Right lobe of liver (tissue), 6 donors: ENCODE results near the gene ZRANB1. TPM values are rescaled to one million over a fixed set of nuclear protein-coding genes. Genes with fewer than 3 reads are reported as not detected.
A peak's percentile ranks its signal among the peaks of the same experiment; 100 is the strongest.

Source experiments
- ATAC-seq, 4 donors: fragments of 200-7000 bp; cut with Tn5 transposase; one replicate each; pipeline ENCODE4 v1.9.1; 2020; ENCODE audit warnings: mild to moderate bottlenecking in 4 of 4, moderate library complexity in 4 of 4
- DNase-seq, 3 donors: peaks; one replicate each; pipeline ENCODE4 v3.0.0-alpha.2; 2020
- H3K27ac ChIP-seq, 3 donors: fragments of 200-600 bp; one replicate each; pipeline ENCODE4 v1.8.0; 2022
- H3K27me3 ChIP-seq, 2 donors: fragments of 200-600 bp; one replicate each; pipeline ENCODE4 v1.8.0; 2022
- H3K36me3 ChIP-seq, 4 donors: fragments of 200-600 bp; sonication (generic) in 1 of 4; one replicate each; pipeline versions ENCODE4 v1.5.1 to v1.8.0; 2017 to 2022; ENCODE audit warnings: control low read depth in 1 of 4
- H3K4me1 ChIP-seq, 4 donors: fragments of 200-600 bp; sonication (generic) in 1 of 4; one replicate each; pipeline versions ENCODE4 v1.5.1 to v1.8.0; 2017 to 2022; ENCODE audit warnings: control low read depth in 1 of 4
- H3K4me3 ChIP-seq, 3 donors: fragments of 200-600 bp; one replicate each; pipeline ENCODE4 v1.8.0; 2022
- H3K9me3 ChIP-seq, 4 donors: fragments of 200-600 bp; sonication (generic) in 1 of 4; one replicate each; pipeline versions ENCODE4 v1.5.1 to v1.8.0; 2017 to 2022; ENCODE audit warnings: control low read depth in 1 of 4
- CTCF ChIP-seq, 4 donors: fragments of 200-600 bp in 3 of 4; fragments of 450-650 bp in 1 of 4; IDR thresholded peaks; one replicate each; pipeline versions ENCODE4 v1.5.1 to v1.8.0; 2016 to 2022; ENCODE audit warnings: antibody characterized with exemption in 4 of 4, mild to moderate bottlenecking in 2 of 4
- POLR2A ChIP-seq: fragments of 450-650 bp; IDR thresholded peaks from one replicate; pipeline ENCODE4 v1.6.1; 2017; ENCODE audit warnings: antibody characterized with exemption, mild to moderate bottlenecking
- WGBS: methylation state at CpG from one replicate; pipeline ENCODE4 v1.1.6; 2018; ENCODE audit warnings: low coverage, low lambda C conversion rate; ENCODE audit not compliant: insufficient coverage; ENCODE audit errors: missing lambda C conversion rate; 5-methylcytosine and 5-hydroxymethylcytosine counted together
- intact Hi-C, 2 donors: fragments of 100-400 bp; cut with DNase I; formaldehyde crosslinking; loops; one replicate each; pipeline versions ENCODE4 v1.11.2 to v1.14.1; 2022
- total RNA-seq, 6 experiments: library from RNA; depleted of rRNA in 2 of 6; stranded (reverse); fragments of >200 nt in 2 of 6; fragmentation: NEBNext Ultra II Directional in 3 of 6; extraction: Animal tissue kit (Norgen Biotek cat#: 25700) in 3 of 6; gene quantifications; one replicate each; pipeline versions ENCODE4 v1.1.0 to v1.2.4, GENCODE V29; 2016 to 2023
- donor health status: DM: no; HTN: yes; CAD: no.
- donor health status: DM: no; HTN: no; CAD: no.
- donor health status: DM: no; HTN: no; CAD: no.
- donor health status: DM: no; HTN: yes; CAD: no.
- donor health status: DM: no; HTN: yes; CAD: no.

ZRANB1 gene
- total RNA-seq, 6 experiments from 2014 or later, result 8.6 to 17.6 (median 11.6) TPM

GRCh38 chr10:125022671-125023070, 80.7 kb downstream of the ZRANB1 start:
- DNase-seq (no peak), ATAC-seq (no peak)
- Histone ChIP-seq H3K4me1 (peaks cover 0 to 25% (median 4%) of the 10 kb centered on the region in 4 donors), H3K9me3 (no peaks in the 10 kb centered on the region), H3K27ac (no peak overlapping the region), H3K27me3 (no peaks in the 10 kb centered on the region), H3K36me3 (no peaks in the 10 kb centered on the region), H3K4me3 (no peak overlapping the region)
- intact Hi-C loops, result no loop called here
- no CpG with 5 or more reads among the region's 8 CpGs for WGBS
- no peak for TF ChIP-seq CTCF (IDR thresholded peaks at IDR 0.05)
- TF ChIP-seq POLR2A, result no peak

DNA sequence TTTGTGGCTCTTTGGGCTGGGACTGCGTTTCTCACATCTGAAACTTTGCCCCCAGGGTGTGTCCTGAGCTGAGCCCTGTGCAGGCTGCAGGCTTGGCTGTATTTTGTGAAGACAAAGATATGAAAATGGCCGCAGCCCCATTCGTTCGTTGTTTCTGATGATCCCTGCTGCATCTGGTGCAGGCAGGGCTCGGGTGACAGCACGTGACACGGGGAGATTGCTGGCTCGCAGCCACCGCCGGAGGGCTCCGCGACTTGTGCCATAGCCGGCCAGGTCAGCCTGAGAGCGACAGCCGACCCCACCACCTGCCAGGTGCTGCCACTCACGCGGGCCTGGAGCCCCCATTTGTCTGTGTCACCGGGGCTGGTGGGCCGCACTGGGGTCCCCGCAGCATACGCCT, 81.3 kb downstream of the ZRANB1 start:
- H3K4me3 ChIP-seq, result no peak overlapping the region
- WGBS, result 60% methylated on average over 1 of the region's 21 CpGs
- no peaks in the 10 kb centered on the region for H3K9me3 ChIP-seq
- peaks cover 0 to 22% (median 4%) of the 10 kb centered on the region in 4 donors for H3K4me1 ChIP-seq
- ATAC-seq (peak in 1 of 4 donors; percentile 10), DNase-seq (no peak)
- no peak overlapping the region for H3K27ac ChIP-seq
- intact Hi-C loops, result no loop called here
- no peaks in the 10 kb centered on the region for H3K27me3 ChIP-seq
- TF ChIP-seq POLR2A (no peak), CTCF (IDR thresholded peaks at IDR 0.05) (no peak)
- H3K36me3 ChIP-seq, result no peaks in the 10 kb centered on the region

DNA sequence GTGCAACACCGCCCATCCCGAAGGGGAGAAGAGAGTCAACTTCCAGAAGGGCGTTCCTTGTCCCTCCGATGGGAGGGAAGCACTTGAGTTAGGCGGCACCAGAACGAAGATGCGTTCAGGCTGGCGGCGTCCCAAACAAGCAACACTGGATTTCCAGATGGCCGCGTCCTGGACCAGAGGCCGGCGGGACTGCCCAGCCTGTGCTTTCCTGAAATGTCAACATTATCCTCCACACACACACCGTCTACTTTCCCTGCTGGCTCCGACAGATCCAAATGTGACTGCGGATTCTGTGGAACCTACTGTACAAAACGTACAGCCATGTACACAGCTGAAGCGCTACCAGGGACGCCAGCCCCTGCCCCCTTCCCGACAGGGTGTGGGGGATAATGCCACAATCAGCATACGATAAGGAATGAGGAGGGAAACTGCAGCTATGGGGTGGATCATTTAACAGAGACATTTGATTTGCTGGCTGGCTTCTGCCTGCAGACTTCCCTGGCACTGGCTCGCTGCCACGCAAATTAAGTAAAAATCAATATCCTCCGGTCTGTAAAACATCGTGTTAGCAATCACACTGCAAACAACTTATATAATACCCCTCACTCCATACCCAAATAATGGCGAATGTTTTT, 82.1 kb downstream of the ZRANB1 start:
- peak overlapping the region in 2 of 3 donors; percentile 2 to 30 for H3K27ac ChIP-seq
- DNase-seq (peak in 2 of 3 donors; percentile 63 to 75), ATAC-seq (peak; percentile 80 to 86 (median 82))
- no peaks in the 10 kb centered on the region for H3K36me3 ChIP-seq
- H3K4me1 ChIP-seq, result peaks cover 0 to 22% (median 4%) of the 10 kb centered on the region in 4 donors
- intact Hi-C loops, result no loop called here
- TF ChIP-seq CTCF (IDR thresholded peaks at IDR 0.05) (no peak), POLR2A (no peak)
- no peaks in the 10 kb centered on the region for H3K27me3 ChIP-seq
- 35% methylated on average over 14 of the region's 26 CpGs for WGBS
- peak overlapping the region in 2 of 3 donors; percentile 7 to 30 for H3K4me3 ChIP-seq
- no peaks in the 10 kb centered on the region for H3K9me3 ChIP-seq

DNA sequence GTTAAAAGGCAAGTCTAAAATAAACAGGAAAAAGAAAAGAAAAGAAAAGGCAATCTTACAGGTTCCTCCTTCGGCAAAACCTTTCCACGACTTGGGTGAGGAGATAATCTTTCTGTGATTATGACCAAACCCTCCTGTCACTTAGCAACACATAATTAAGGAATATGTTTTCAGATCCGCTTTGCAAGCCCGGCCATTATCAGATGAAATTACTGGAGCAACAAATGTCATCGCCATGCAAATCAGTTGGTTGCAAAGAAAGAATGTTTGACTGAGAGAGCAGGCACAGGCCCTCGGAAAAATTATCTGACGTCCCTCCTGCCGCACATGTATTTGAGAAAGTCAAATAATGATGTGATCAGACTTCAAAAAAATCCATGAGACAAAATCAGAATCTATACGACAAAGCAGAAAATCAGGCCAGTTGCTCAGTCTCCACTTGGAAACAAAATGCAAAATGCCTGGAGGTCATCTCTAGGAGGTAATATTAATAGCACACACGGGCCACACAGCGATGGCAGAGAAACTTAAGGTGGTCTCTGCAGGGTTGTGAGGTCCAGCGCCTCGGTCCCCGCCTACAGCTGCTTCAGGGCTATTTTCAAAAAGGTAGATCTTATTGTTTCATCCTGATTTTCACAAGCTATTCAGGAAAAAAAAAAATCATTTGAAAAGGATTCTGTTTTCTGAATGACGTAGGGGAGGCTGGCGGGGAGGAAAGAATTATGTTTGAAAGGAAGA, 82.7 kb downstream of the ZRANB1 start:
- no peak for ATAC-seq
- H3K4me3 ChIP-seq, result peak overlapping the region in 2 of 3 donors; percentile 7 to 30
- intact Hi-C loops, result no loop called here
- no peak for TF ChIP-seq POLR2A
- no peak for TF ChIP-seq CTCF (IDR thresholded peaks at IDR 0.05)
- no peaks in the 10 kb centered on the region for H3K36me3 ChIP-seq
- no peaks in the 10 kb centered on the region for H3K9me3 ChIP-seq
- no peak overlapping the region for H3K27ac ChIP-seq
- H3K27me3 ChIP-seq, result no peaks in the 10 kb centered on the region
- DNase-seq, result no peak
- WGBS, result 51% methylated on average over 15 of the region's 16 CpGs
- H3K4me1 ChIP-seq, result peaks cover 0 to 22% (median 4%) of the 10 kb centered on the region in 4 donors
